Gastroesophageal sphincter (tissue), 4 donors: ENCODE results near the gene BRCA1. TPM values are rescaled to one million over a fixed set of nuclear protein-coding genes. Genes with fewer than 3 reads are reported as not detected.

ENCODE experiments used
- ATAC-seq: fragments of 150-250 bp; one replicate; pipeline ENCODE4 v1.9.1; 2016; ENCODE audit warnings: mild to moderate bottlenecking, moderate library complexity
- H3K27ac ChIP-seq, 4 donors: fragments of 200-600 bp; sonication (generic) in 3 of 4; 1 replicate in 3 of 4; 2 replicates in 1 of 4; pipeline ENCODE4 v1.5.1; 2016 to 2019
- H3K27me3 ChIP-seq: fragments of 200-600 bp; sonication (generic); one replicate; pipeline ENCODE4 v1.5.1; 2019
- H3K36me3 ChIP-seq, 2 donors: fragments of 200-600 bp; sonication (generic); one replicate each; pipeline ENCODE4 v1.5.1; 2019; ENCODE audit warnings: control low read depth in 1 of 2
- H3K4me1 ChIP-seq, 3 donors: fragments of 200-600 bp; sonication (generic); 1 replicate in 2 of 3; 2 replicates in 1 of 3; pipeline ENCODE4 v1.5.1; 2016 to 2019; ENCODE audit warnings: control low read depth in 2 of 3
- H3K4me3 ChIP-seq, 2 donors: fragments of 200-600 bp; sonication (generic); one replicate each; pipeline ENCODE4 v1.5.1; 2019; ENCODE audit warnings: mild to moderate bottlenecking in 1 of 2, moderate library complexity in 1 of 2
- H3K9me3 ChIP-seq, 3 donors: fragments of 200-600 bp; sonication (generic); one replicate each; pipeline ENCODE4 v1.5.1; 2017 to 2019; ENCODE audit warnings: control low read depth in 2 of 3
- EP300 ChIP-seq: sonication (generic); formaldehyde crosslinking; IDR thresholded peaks from one replicate; pipeline ENCODE4 v1.6.1; 2017; ENCODE audit warnings: antibody characterized with exemption, mild to moderate bottlenecking
- POLR2A ChIP-seq, 2 donors: fragments of 450-650 bp; IDR thresholded peaks; one replicate each; pipeline ENCODE4 v1.6.1; 2017; ENCODE audit warnings: antibody characterized with exemption in 2 of 2, mild to moderate bottlenecking in 2 of 2, moderate library complexity in 1 of 2
- POLR2AphosphoS5 ChIP-seq: sonication (generic); formaldehyde crosslinking; IDR thresholded peaks from one replicate; pipeline ENCODE4 v1.6.1; 2017; ENCODE audit warnings: antibody characterized with exemption
- WGBS, 2 donors: methylation state at CpG; one replicate each; pipeline ENCODE4 v1.1.5; 2018; ENCODE audit warnings: low coverage in 1 of 2; 5-methylcytosine and 5-hydroxymethylcytosine counted together
- total RNA-seq, 4 donors: library from RNA; depleted of rRNA; stranded (reverse); fragments of >200 nt; gene quantifications; one replicate each; pipeline ENCODE4 v1.1.0, GENCODE V29; 2016
- TF ChIP-seq, protein P1 (sequence below), 4 experiments: fragments of 200-600 bp in 2 of 4; fragments of 450-650 bp in 2 of 4; sonication (generic) in 1 of 4; IDR thresholded peaks; one replicate each; pipeline ENCODE4 v1.5.1; 2017 to 2019; ENCODE audit warnings: antibody characterized with exemption in 4 of 4, mild to moderate bottlenecking in 2 of 4, moderate library complexity in 2 of 4

BRCA1 gene
- 1 to 10 TPM; 4.9 to 7.9 (median 6.1) TPM for total RNA-seq

DNA sequence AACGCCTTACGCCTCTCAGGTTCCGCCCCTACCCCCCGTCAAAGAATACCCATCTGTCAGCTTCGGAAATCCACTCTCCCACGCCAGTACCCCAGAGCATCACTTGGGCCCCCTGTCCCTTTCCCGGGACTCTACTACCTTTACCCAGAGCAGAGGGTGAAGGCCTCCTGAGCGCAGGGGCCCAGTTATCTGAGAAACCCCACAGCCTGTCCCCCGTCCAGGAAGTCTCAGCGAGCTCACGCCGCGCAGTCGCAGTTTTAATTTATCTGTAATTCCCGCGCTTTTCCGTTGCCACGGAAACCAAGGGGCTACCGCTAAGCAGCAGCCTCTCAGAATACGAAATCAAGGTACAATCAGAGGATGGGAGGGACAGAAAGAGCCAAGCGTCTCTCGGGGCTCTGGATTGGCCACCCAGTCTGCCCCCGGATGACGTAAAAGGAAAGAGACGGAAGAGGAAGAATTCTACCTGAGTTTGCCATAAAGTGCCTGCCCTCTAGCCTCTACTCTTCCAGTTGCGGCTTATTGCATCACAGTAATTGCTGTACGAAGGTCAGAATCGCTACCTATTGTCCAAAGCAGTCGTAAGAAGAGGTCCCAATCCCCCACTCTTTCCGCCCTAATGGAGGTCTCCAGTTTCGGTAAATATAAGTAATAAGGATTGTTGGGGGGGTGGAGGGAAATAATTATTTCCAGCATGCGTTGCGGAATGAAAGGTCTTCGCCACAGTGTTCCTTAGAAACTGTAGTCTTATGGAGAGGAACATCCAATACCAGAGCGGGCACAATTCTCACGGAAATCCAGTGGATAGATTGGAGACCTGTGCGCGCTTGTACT is at the start of gene BRCA1:
Gene BRCA1 (minus strand): TSS at position 232 of the 834 bp plus-strand sequence. CDS start 1,268 bp downstream, outside the sequence.
- peak; percentile 100 for ATAC-seq
- Histone ChIP-seq H3K4me1 (peaks cover 3 to 44% (median 12%) of the 10 kb centered on the region in 3 donors), H3K9me3 (no peaks in the 10 kb centered on the region), H3K4me3 (peak within 1 kb of the TSS; percentile 71 to 95), H3K36me3 (peaks cover 0 to 10% of the 10 kb centered on the region in 2 donors), H3K27ac (peak within 1 kb of the TSS; percentile 78 to 88 (median 84)), H3K27me3 (no peaks in the 10 kb centered on the region)
- TF ChIP-seq, protein P1, sequence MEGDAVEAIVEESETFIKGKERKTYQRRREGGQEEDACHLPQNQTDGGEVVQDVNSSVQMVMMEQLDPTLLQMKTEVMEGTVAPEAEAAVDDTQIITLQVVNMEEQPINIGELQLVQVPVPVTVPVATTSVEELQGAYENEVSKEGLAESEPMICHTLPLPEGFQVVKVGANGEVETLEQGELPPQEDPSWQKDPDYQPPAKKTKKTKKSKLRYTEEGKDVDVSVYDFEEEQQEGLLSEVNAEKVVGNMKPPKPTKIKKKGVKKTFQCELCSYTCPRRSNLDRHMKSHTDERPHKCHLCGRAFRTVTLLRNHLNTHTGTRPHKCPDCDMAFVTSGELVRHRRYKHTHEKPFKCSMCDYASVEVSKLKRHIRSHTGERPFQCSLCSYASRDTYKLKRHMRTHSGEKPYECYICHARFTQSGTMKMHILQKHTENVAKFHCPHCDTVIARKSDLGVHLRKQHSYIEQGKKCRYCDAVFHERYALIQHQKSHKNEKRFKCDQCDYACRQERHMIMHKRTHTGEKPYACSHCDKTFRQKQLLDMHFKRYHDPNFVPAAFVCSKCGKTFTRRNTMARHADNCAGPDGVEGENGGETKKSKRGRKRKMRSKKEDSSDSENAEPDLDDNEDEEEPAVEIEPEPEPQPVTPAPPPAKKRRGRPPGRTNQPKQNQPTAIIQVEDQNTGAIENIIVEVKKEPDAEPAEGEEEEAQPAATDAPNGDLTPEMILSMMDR (IDR thresholded peaks at IDR 0.05): peak in 1 of 4 experiments; percentile 18
- peak in 1 of 2 donors; percentile 41 for TF ChIP-seq POLR2A (IDR thresholded peaks at IDR 0.05)
- TF ChIP-seq EP300: no peak
- TF ChIP-seq POLR2AphosphoS5: peak; percentile 67
- WGBS, 2 donors: 0 to 4% methylated on average over 9 to 20 of the region's 38 CpGs

DNA sequence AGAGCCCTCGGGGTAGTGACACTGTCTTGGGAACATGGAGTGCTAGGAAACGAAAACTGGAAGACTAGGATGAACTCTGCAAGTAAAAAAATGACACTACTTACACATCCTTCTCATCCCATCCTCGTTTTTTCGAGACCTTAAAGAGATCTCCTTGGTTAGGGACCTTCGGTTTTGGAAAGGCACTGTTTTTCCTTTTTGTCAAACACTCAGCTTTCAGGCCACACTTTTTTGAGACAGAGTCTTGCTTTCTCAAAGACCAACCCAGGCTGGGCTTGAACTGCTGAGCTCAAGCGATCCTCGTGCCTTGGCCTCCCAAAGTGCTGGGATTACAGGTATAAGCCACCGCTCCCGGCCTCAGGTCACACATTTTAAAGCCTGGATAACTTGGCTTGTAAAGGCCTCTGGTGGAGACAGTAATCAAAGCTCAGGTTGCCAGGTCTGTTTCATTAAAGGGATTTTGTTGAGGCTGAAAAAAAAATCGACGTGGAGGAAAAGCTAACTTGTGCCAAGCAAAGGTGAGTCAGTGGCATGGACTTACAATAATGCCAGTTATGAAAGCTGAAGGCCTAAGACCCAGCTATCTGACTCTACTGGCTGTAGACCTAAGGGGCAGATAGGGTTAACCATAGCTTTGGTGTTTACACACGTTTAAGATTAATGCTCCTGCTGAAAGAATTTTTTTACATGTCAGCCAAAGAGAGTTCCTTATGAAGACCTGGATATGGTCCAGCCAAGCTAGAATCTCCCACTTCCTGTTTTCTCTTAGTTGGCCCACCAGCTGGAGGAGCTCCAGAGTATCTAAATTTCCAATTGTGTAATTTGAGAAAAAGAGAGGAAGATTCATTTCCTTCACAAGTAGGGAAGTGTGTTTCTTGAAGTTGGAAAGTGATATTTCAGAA is 46.7 kb upstream of the BRCA1 start:
- Histone ChIP-seq H3K36me3 (peaks cover 0 to 20% of the 10 kb centered on the region in 2 donors), H3K27me3 (no peaks in the 10 kb centered on the region), H3K27ac (peak overlapping the region; percentile 97 to 100 (median 97)), H3K4me1 (peaks cover 19 to 68% (median 39%) of the 10 kb centered on the region in 3 donors), H3K9me3 (no peaks in the 10 kb centered on the region), H3K4me3 (peak overlapping the region; percentile 79 to 89)
- no peak for TF ChIP-seq POLR2A (IDR thresholded peaks at IDR 0.05)
- TF ChIP-seq, protein P1 (IDR thresholded peaks at IDR 0.05): peak in 2 of 4 experiments; percentile 16 to 26
- peak; percentile 79 for TF ChIP-seq POLR2AphosphoS5
- no peak for TF ChIP-seq EP300
- 0 to 7% methylated on average over 10 to 11 of the region's 12 CpGs for WGBS, 2 donors
- ATAC-seq: no peak

DNA sequence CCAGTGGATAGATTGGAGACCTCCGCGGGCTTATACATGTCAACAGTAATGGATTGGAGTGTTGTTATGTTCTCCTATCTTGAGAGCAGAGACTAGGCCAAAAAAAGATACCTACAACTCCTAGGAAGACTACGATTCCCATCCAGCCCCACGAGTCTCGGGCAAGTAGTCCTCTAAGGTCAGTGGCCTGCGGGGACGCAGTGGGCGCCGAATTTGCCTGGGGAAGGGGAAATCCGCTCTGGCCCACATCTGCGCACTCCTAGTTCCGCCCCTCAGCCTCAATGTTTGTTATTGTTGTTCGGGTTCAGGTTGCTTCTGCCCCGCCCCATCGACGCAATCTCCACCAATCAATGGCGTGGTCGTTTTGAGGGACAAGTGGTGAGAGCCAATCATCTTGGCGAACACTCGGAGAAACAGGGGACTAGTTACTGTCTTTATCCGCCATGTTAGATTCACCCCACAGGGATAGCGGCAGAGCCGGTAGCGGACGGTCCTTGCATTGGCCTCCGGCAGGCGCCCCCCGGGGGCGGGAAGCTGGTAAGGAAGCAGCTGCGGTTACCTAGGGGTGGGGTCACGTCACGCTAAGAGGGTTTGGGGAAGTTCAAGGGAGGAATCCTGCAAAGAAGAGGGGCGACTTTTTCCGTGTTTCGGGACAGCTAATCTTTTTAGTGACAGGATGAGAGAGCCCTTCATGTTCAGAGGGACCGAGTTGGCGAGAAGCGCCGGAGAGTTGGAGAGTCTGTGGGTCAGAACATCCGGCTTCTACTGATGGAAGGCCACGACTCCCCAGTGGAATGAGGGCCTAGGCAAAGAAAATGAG is 45.8 kb upstream of the BRCA1 start, which contains the start of gene NBR1:
Gene NBR1 (plus strand): TSS at position 449 of the 820 bp plus-strand sequence. CDS start 4,586 bp downstream, outside the sequence.
- H3K4me3 ChIP-seq: peak within 1 kb of the TSS; percentile 79 to 89
- peaks cover 0 to 14% of the 10 kb centered on the region in 2 donors for H3K36me3 ChIP-seq
- peak; percentile 92 for ATAC-seq
- peaks cover 13 to 59% (median 32%) of the 10 kb centered on the region in 3 donors for H3K4me1 ChIP-seq
- H3K27me3 ChIP-seq: no peaks in the 10 kb centered on the region
- TF ChIP-seq, protein P1 (IDR thresholded peaks at IDR 0.05): peak in 2 of 4 experiments; percentile 21 to 28
- TF ChIP-seq EP300: no peak
- peak; percentile 81 for TF ChIP-seq POLR2AphosphoS5
- TF ChIP-seq POLR2A (IDR thresholded peaks at IDR 0.05): peak; percentile 65 to 75
- H3K9me3 ChIP-seq: no peaks in the 10 kb centered on the region
- 0 to 1% methylated on average over 15 to 18 of the region's 41 CpGs for WGBS, 2 donors
- peak within 1 kb of the TSS; percentile 97 to 100 (median 97) for H3K27ac ChIP-seq

DNA sequence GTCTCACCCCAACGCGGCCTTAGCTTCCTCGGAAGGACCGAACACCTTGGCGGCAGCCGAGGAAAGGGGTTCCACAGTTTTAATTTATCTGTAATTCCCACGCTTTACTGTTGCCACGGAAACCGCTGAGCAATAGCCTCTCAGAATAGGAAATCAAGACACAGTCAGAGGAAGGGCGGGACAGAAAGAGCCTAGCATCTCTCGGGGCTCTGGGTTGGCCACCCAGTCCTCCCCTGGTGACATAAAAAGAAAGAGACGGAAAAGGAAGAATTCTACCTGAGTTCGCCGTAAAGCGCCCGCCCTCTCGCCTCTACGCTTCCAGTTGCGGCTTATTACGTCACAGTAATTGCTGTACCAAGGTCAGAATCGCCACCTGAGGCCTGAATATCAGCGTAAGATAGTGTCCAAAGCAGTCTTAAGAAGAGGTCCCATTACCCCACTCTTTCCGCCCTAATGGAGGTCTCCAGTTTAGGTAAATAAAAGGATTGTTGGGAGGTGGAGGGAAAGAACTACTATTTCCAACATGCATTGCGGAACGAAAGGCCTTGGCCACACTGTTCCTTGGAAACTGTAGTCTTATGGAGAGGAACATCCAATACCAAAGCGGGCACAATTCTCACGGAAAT is 45.1 kb upstream of the BRCA1 start:
- TF ChIP-seq, protein P1 (IDR thresholded peaks at IDR 0.05): no peak
- TF ChIP-seq POLR2A (IDR thresholded peaks at IDR 0.05) (peak; percentile 8 to 37), POLR2AphosphoS5 (peak; percentile 68)
- H3K4me3 ChIP-seq: peak overlapping the region; percentile 79 to 89
- peaks cover 8 to 52% (median 29%) of the 10 kb centered on the region in 3 donors for H3K4me1 ChIP-seq
- peaks cover 0 to 11% of the 10 kb centered on the region in 2 donors for H3K36me3 ChIP-seq
- 0 to 2% methylated on average over 10 to 21 of the region's 27 CpGs for WGBS, 2 donors
- peak; percentile 91 for ATAC-seq
- H3K27me3 ChIP-seq: no peaks in the 10 kb centered on the region
- H3K9me3 ChIP-seq: no peaks in the 10 kb centered on the region
- peak overlapping the region; percentile 97 to 100 (median 97) for H3K27ac ChIP-seq
